Retinal pigment epithelial cell (primary cell): ENCODE results near the gene EQTN.

Source experiments
- DNase-seq: peaks from one replicate; pipeline ENCODE4 v3.0.0-alpha.2; 2010; ENCODE audit warnings: low read depth
- H3K4me3 ChIP-seq: 2 replicates; pipeline ENCODE4 v1.5.1; 2011; ENCODE audit warnings: mild to moderate bottlenecking, low read length, control low read depth, moderate library complexity
- CTCF ChIP-seq: conservative IDR thresholded peaks from 2 replicates; pipeline ENCODE4 v1.5.1; 2011; ENCODE audit warnings: low read depth, low read length, control low read depth, inconsistent platforms

EQTN gene

GRCh38 chr9:27297050-27297449 lies at the start of gene EQTN:
TSS of gene EQTN (minus strand) at chr9:27297150. CDS start at chr9:27297055, 95 bp downstream.
- TF ChIP-seq CTCF, result no peak
- DNase-seq, result no peak
- no peak within 1 kb of the TSS for H3K4me3 ChIP-seq

GRCh38 chr9:27344776-27345175 lies 47.8 kb upstream of the EQTN start:
- TF ChIP-seq CTCF, result no peak
- DNase-seq, result no peak

GRCh38 chr9:27341545-27342294 lies 44.8 kb upstream of the EQTN start:
- DNase-seq, result no peak
- H3K4me3 ChIP-seq, result no peak overlapping the region
- no peak for TF ChIP-seq CTCF

More at GRCh38 chr9:27344776-27345175, 47.8 kb upstream of the EQTN start:
- H3K4me3 ChIP-seq, result no peak overlapping the region

GRCh38 chr9:27340961-27341511 lies 44.1 kb upstream of the EQTN start:
- DNase-seq, result no peak
- H3K4me3 ChIP-seq, result no peak overlapping the region
- TF ChIP-seq CTCF, result no peak

- no peak for DNase-seq
- no peak for TF ChIP-seq CTCF
- H3K4me3 ChIP-seq, result no peak overlapping the region
Measured at GRCh38 chr9:27340285-27340674, 43.3 kb upstream of the EQTN start.

- no peak overlapping the region for H3K4me3 ChIP-seq
- DNase-seq, result no peak
- no peak for TF ChIP-seq CTCF
Measured at GRCh38 chr9:27339661-27340284, 42.8 kb upstream of the EQTN start.
